GM19025 (cell line): ENCODE results near the gene SRGAP2B.
A peak's percentile ranks its signal among the peaks of the same experiment; 100 is the strongest.
"Not testable (repeated sequence)": the region's sequence is repeated elsewhere in the genome, so short reads cannot be mapped to it uniquely, and the experiment has no call there.

Experiments
- ATAC-seq: cut with Tn5 transposase; IDR thresholded peaks from one replicate; pipeline ENCODE4 v1.9.1; 2021; ENCODE audit warnings: mild to moderate bottlenecking, low read depth, moderate library complexity; ENCODE audit not compliant: unreplicated experiment

Gene SRGAP2B

GRCh38 chr1:145047553-145047952, 47.6 kb downstream of the SRGAP2B start:
- ATAC-seq = not testable (repeated sequence)

GRCh38 chr1:145045571-145046273, 49.4 kb downstream of the SRGAP2B start:
- ATAC-seq = not testable (repeated sequence)

GRCh38 chr1:145041519-145041918, 53.6 kb downstream of the SRGAP2B start:
- peak; percentile 53 for ATAC-seq

DNA sequence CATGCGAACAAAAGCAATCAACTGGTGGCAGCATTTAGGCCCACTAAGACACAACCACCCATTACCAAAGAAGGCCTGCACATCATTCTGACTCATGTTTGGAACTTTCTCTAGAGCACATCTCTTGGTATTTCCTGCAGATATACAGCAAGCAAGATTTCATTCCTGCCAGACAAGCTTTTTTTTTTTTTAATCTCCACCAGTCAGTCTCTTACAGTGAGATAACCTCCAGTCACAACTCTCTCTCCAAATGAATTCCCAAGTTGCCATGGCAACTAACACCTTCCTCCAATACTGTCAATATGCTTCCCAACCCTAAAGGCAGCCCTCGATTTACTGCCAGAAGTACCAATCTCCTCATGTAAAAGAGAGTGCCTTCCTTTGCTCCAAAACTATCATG, 59.1 kb downstream of the SRGAP2B start:
- ATAC-seq = not testable (repeated sequence)

- not testable (repeated sequence) for ATAC-seq
Observed at GRCh38 chr1:145033523-145033922, 61.6 kb downstream of the SRGAP2B start.

DNA sequence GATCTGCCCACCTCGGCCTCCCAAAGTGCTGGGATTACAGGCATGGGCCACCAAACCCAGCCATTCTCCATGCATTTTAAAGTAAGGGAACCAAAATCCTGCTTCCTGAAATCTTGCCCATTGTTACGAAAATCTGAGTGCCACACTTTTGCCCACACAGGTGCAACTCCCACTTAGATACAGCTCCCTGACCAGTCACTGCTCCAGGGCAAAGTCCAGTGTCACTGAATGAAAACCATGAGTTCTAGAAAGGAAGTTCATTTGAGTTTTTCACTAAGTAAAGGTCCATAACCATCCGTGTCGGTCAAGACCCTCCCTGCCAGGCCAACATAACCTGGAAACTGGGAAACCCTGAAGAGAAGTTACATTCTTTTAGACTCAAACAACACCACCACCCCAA, 67.9 kb downstream of the SRGAP2B start:
- ATAC-seq = not testable (repeated sequence)

DNA sequence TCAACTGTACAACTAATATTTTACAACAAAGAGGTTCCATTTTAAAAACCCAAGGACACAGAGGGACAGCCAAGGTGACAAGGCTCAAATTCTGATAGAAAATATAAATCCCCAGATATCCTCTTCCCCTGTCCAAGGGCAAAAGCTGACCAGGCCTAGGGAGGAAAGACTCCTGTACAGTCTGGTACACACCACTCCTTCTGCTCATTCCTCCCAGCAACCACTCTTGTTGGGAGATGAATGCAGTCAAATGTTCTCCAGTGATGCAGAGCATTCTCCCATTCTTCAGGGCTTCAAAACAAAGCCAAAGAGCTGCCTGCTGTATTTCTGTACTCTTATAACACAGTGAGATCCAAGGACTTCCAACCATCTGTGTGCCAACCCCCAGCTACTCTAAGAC, 69.8 kb downstream of the SRGAP2B start:
- ATAC-seq = not testable (repeated sequence)

DNA sequence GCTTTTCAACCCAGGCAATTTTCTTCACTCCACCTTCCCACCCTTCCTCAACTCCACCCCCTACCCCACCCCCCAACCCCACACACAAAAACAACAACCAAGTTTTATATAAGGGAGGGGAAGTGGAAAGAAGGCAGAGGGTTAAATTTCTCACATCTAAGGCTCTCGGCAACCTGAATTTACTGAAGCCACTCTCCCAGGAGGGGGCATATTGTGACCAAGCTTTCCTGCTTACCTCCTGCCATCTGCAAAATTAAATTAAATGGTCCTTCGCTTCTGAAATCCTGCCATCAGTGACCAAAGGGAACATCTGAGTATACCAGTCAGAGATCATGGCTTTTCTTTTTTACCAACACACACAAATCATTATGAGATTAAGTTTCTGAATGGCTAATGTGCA, 72.9 kb downstream of the SRGAP2B start:
- ATAC-seq = not testable (repeated sequence)

DNA sequence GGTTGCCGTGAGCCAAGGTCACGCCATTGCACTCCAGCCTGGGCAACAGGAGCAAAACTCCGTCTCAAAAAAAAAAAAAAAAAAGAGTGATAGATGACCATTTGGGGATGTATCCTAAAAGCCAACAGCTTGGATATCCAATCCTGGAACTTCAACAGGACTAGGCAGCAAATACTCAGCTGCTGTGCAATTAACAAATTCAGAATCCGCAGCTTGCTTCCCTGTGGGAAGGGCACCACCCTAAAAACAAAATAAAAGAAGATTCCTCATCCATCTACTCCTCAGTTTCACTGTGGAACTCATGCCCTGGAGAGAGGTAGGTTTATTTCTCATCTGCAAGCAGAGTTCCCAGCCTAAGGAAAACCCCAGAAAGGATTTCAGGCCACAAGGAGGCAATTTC, 73.4 kb downstream of the SRGAP2B start:
- not testable (repeated sequence) for ATAC-seq

GRCh38 chr1:145019709-145020108, 75.4 kb downstream of the SRGAP2B start:
- not testable (repeated sequence) for ATAC-seq

- ATAC-seq = not testable (repeated sequence)
Observed at GRCh38 chr1:145017725-145018124, 77.4 kb downstream of the SRGAP2B start.

- ATAC-seq = not testable (repeated sequence)
Observed at GRCh38 chr1:145016492-145016862, 78.7 kb downstream of the SRGAP2B start.

DNA sequence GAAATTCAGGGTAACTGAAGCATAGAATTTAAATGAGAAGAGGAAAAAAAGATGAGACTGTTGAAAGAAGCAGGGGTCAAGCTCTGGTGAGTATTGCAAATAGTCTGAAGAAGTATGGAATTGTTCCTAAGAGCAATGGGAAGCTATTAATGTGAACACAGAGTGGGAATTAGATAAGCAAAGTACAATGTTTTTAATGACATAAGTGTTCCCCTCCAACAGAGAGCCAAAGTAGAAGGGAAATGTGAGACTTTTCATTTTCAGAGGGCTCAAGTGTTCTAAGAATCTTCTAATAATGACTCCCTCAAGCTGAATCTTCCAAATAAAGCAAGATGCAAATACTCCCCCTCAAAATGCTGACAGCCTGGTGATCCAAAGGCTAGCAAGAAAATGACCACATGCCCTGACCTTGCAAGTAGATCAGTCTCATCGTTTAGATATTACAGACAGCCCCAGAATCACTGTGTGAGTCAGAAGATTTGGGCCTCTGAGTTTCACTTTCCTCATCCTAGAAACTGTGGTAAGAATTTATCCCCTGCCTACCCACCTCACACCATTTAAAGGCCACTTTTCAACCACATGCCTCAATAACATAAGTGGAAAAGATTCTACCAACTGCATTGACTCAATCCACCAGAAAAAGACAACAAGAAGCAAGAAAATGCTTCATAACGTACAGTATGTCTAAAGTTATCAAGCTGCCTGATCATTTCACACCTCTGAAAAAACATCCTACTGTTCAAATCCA, 79.2 kb downstream of the SRGAP2B start:
- ATAC-seq = not testable (repeated sequence)

DNA sequence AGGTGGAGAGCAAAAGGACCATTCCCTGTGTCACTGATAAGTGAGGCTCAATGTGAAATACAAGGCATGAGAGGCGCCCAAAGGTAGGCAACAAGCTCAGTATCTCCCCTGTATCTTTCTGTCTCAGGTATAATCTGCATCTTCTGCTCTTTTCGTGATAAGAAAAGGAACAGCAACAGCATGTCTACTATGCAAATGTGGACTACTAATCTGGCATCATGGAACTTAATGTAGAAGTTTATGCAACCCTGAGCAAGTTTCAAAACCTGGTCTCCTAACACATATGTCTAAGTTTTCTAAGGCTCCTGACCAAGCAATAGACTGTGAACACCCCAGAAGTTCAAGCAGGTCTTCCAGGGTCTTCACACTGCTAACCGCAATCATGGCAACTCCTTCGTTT, 81.8 kb downstream of the SRGAP2B start:
- not testable (repeated sequence) for ATAC-seq

GRCh38 chr1:145011811-145012210, 83.3 kb downstream of the SRGAP2B start:
- ATAC-seq = not testable (repeated sequence)

GRCh38 chr1:145010580-145010979, 84.5 kb downstream of the SRGAP2B start:
- ATAC-seq = not testable (repeated sequence)

- not testable (repeated sequence) for ATAC-seq
Observed at GRCh38 chr1:145009928-145010327, 85.2 kb downstream of the SRGAP2B start.

DNA sequence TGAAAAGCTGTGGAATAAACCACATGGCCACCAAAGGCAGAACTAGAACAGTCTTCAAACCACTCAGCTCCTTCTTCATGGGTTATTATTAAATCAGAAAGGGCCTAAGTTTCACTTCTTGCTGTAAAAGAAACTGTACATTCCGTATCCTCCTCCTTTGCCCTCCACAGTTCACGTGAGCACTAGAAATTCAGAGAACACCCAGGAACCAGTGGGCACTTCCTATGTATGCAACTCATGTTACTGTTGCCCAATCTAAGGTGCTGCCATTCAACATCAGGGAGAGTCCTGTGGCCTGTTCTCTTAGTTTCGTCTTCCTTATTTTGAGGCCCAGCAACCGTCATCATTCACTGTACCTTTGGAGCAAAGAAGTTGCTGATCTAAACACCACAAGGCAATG, 86.7 kb downstream of the SRGAP2B start:
- ATAC-seq = peak; percentile 52

GRCh38 chr1:145005142-145005541, 90.0 kb downstream of the SRGAP2B start:
- not testable (repeated sequence) for ATAC-seq

DNA sequence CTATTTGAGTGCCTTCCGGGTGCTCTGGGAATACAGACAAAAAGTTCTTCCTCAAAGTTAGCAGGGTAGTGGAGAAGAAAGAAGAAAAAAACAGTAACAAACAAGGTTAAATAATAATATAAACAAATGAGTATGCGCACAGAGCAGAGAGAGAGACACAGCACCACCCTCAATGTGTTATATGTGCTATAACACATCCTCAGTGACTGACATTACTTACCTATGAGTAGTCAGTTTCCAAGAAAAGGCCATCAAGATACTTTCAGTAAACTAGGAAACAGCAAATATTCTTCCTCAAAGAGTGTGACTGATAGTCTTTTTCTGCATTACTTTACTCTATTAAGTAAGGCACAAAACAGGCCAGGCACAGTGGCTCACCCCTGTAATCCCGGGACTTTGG, 93.7 kb downstream of the SRGAP2B start:
- not testable (repeated sequence) for ATAC-seq

- not testable (repeated sequence) for ATAC-seq
Observed at GRCh38 chr1:145000743-145001326, 94.3 kb downstream of the SRGAP2B start.
